Mesenchymal stem cell (in vitro differentiated cells and primary cell): ENCODE data around the gene SEC14L5.
A peak's percentile ranks its signal among the peaks of the same experiment; 100 is the strongest.

Source experiments
- DNase-seq: peaks from one replicate; pipeline ENCODE4 v3.0.0-alpha.2; 2013
- H2AFZ ChIP-seq: one replicate; pipeline ENCODE4 v1.6.1; 2013; ENCODE audit warnings: low read depth, mild to moderate bottlenecking, control low read depth, inconsistent platforms, low read length, moderate library complexity
- H2AK5ac ChIP-seq: 2 replicates; pipeline ENCODE4 v1.6.1; 2013; ENCODE audit warnings: low read length, moderate library complexity, mild to moderate bottlenecking, inconsistent platforms; ENCODE audit not compliant: severe bottlenecking
- H2BK120ac ChIP-seq: one replicate; pipeline ENCODE4 v1.6.1; 2013; ENCODE audit warnings: low read depth, mild to moderate bottlenecking, inconsistent platforms, low read length, moderate library complexity
- H2BK12ac ChIP-seq, 2 experiments: one replicate each; pipeline ENCODE4 v1.6.1; 2013; ENCODE audit warnings: inconsistent platforms in 2 of 2, low read length in 2 of 2, mild to moderate bottlenecking in 2 of 2, moderate library complexity in 2 of 2, control low read depth in 1 of 2
- H2BK15ac ChIP-seq: one replicate; pipeline ENCODE4 v1.6.1; 2013; ENCODE audit warnings: mild to moderate bottlenecking, low read depth, inconsistent platforms; ENCODE audit not compliant: poor library complexity, severe bottlenecking
- H2BK5ac ChIP-seq: 2 replicates; pipeline ENCODE4 v1.6.1; 2013; ENCODE audit warnings: low read depth, mild to moderate bottlenecking, low read length, control low read depth, inconsistent platforms; ENCODE audit not compliant: poor library complexity, severe bottlenecking
- H3K14ac ChIP-seq, 2 experiments: one replicate each; pipeline ENCODE4 v1.6.1; 2013; ENCODE audit warnings: inconsistent platforms in 2 of 2, low read length in 2 of 2, control low read depth in 1 of 2, mild to moderate bottlenecking in 1 of 2, moderate library complexity in 1 of 2
- H3K18ac ChIP-seq, 2 experiments: one replicate each; pipeline ENCODE4 v1.6.1; 2013; ENCODE audit warnings: inconsistent platforms in 2 of 2, low read length in 2 of 2, control low read depth in 1 of 2, low read depth in 1 of 2, mild to moderate bottlenecking in 1 of 2
- H3K23ac ChIP-seq, 2 experiments: one replicate each; pipeline ENCODE4 v1.6.1; 2013; ENCODE audit warnings: inconsistent platforms in 2 of 2, low read length in 2 of 2, mild to moderate bottlenecking in 2 of 2, moderate library complexity in 2 of 2, control low read depth in 1 of 2
- H3K27ac ChIP-seq: 2 replicates; pipeline ENCODE4 v1.5.1; 2013; ENCODE audit warnings: mild to moderate bottlenecking, moderate library complexity, low read length, control low read depth, inconsistent platforms; ENCODE audit not compliant: poor library complexity, severe bottlenecking
- H3K27me3 ChIP-seq, 2 experiments: 2 replicates each; pipeline versions ENCODE4 v1.6.1 to v1.7.0; 2013; ENCODE audit warnings: low read length in 2 of 2, mild to moderate bottlenecking in 2 of 2, moderate library complexity in 2 of 2, control low read depth in 1 of 2, inconsistent platforms in 1 of 2; ENCODE audit not compliant: control insufficient read depth in 1 of 2, insufficient read depth in 1 of 2
- H3K36me3 ChIP-seq, 2 experiments: 2 replicates each; pipeline versions ENCODE4 v1.6.1 to v1.7.0; 2013; ENCODE audit warnings: low read length in 2 of 2, control low read depth in 1 of 2, inconsistent platforms in 1 of 2, low read depth in 1 of 2, mild to moderate bottlenecking in 1 of 2; ENCODE audit not compliant: insufficient read depth in 2 of 2, control insufficient read depth in 1 of 2
- H3K4ac ChIP-seq, 2 experiments: one replicate each; pipeline ENCODE4 v1.6.1; 2013; ENCODE audit warnings: inconsistent platforms in 2 of 2, low read length in 2 of 2, mild to moderate bottlenecking in 2 of 2, moderate library complexity in 2 of 2, control low read depth in 1 of 2, low read depth in 1 of 2
- H3K4me1 ChIP-seq: 2 replicates; pipeline ENCODE4 v1.6.1; 2013; ENCODE audit warnings: low read depth, low read length, control low read depth; ENCODE audit not compliant: control insufficient read depth, insufficient read depth
- H3K4me2 ChIP-seq: 2 replicates; pipeline ENCODE4 v1.6.1; 2013; ENCODE audit warnings: low read length, mild to moderate bottlenecking, inconsistent platforms; ENCODE audit not compliant: poor library complexity, severe bottlenecking
- H3K4me3 ChIP-seq, 2 experiments: 2 replicates each; pipeline versions ENCODE4 v1.5.1 to v1.7.0; 2013; ENCODE audit warnings: low read length in 2 of 2, mild to moderate bottlenecking in 2 of 2, control low read depth in 1 of 2, low read depth in 1 of 2; ENCODE audit not compliant: insufficient read depth in 1 of 2
- H3K79me1 ChIP-seq: replicated peaks from 2 replicates; pipeline ENCODE4 v1.6.1; 2013; ENCODE audit warnings: mild to moderate bottlenecking, control low read depth, low read length, inconsistent platforms; ENCODE audit not compliant: poor library complexity, severe bottlenecking
- H3K9ac ChIP-seq: 2 replicates; pipeline ENCODE4 v1.7.0; 2013; ENCODE audit warnings: mild to moderate bottlenecking, low read length, moderate library complexity
- H3K9me3 ChIP-seq: 2 replicates; pipeline ENCODE4 v1.7.0; 2013; ENCODE audit warnings: mild to moderate bottlenecking, low read length; ENCODE audit not compliant: control insufficient read depth
- H4K8ac ChIP-seq: one replicate; pipeline ENCODE4 v1.6.1; 2013; ENCODE audit warnings: inconsistent platforms, mild to moderate bottlenecking, low read length, moderate library complexity
- H4K91ac ChIP-seq: one replicate; pipeline ENCODE4 v1.6.1; 2013; ENCODE audit warnings: mild to moderate bottlenecking, low read length, inconsistent platforms
- WGBS: methylation state at CpG from one replicate; pipeline ENCODE4 v1.1.7; 2013; ENCODE audit warnings: mixed read lengths; 5-methylcytosine and 5-hydroxymethylcytosine counted together

Gene SEC14L5

GRCh38 chr16:4990415-4990814 lies 32.3 kb downstream of the SEC14L5 start:
- WGBS, result 85% methylated on average over 4 of the region's 8 CpGs

GRCh38 chr16:4991754-4992153 lies 33.6 kb downstream of the SEC14L5 start:
- Histone ChIP-seq H3K18ac (no peak overlapping the region), H3K23ac (no peak overlapping the region), H2AK5ac (no peak overlapping the region), H3K4me2 (no peak overlapping the region), H3K4me3 (no peak overlapping the region), H3K4me1 (peaks cover 8% of the 10 kb centered on the region), H2BK120ac (no peak overlapping the region), H3K9me3 (no peaks in the 10 kb centered on the region), H3K36me3 (no peaks in the 10 kb centered on the region), H2BK5ac (no peak overlapping the region), H3K27me3 (peaks cover 22 to 25% of the 10 kb centered on the region in 2 experiments), H3K14ac (no peak overlapping the region), H3K4ac (no peak overlapping the region), H2BK12ac (no peak overlapping the region), H2BK15ac (no peak overlapping the region), H4K8ac (no peak overlapping the region), H4K91ac (no peak overlapping the region), H3K79me1 (no peaks in the 10 kb centered on the region), H3K9ac (no peak overlapping the region), H2AFZ (no peak overlapping the region), H3K27ac (no peak overlapping the region)
- WGBS, result 88% methylated on average over 14 of the region's 14 CpGs
- no peak for DNase-seq

More at GRCh38 chr16:4990415-4990814, 32.3 kb downstream of the SEC14L5 start:
- H3K27ac ChIP-seq, result no peak overlapping the region
- H4K91ac ChIP-seq, result no peak overlapping the region
- H3K23ac ChIP-seq, result no peak overlapping the region
- no peak overlapping the region for H3K4ac ChIP-seq
- H2BK5ac ChIP-seq, result no peak overlapping the region
- H3K18ac ChIP-seq, result no peak overlapping the region
- peaks cover 30 to 32% of the 10 kb centered on the region in 2 experiments for H3K27me3 ChIP-seq
- no peak overlapping the region for H2AK5ac ChIP-seq
- H2AFZ ChIP-seq, result no peak overlapping the region
- no peaks in the 10 kb centered on the region for H3K36me3 ChIP-seq
- peaks cover 8% of the 10 kb centered on the region for H3K4me1 ChIP-seq
- no peaks in the 10 kb centered on the region for H3K9me3 ChIP-seq
- no peak overlapping the region for H3K4me3 ChIP-seq
- DNase-seq, result no peak
- no peak overlapping the region for H2BK12ac ChIP-seq
- H3K14ac ChIP-seq, result no peak overlapping the region
- H3K9ac ChIP-seq, result no peak overlapping the region
- no peak overlapping the region for H2BK15ac ChIP-seq
- H3K79me1 ChIP-seq, result no peaks in the 10 kb centered on the region
- no peak overlapping the region for H4K8ac ChIP-seq
- no peak overlapping the region for H2BK120ac ChIP-seq
- no peak overlapping the region for H3K4me2 ChIP-seq

- no peak overlapping the region for H2BK120ac ChIP-seq
- H3K27me3 ChIP-seq, result peaks cover 0 to 3% of the 10 kb centered on the region in 2 experiments
- no peak overlapping the region for H3K4me3 ChIP-seq
- H3K4me2 ChIP-seq, result no peak overlapping the region
- H2BK15ac ChIP-seq, result no peak overlapping the region
- no peak overlapping the region for H2BK5ac ChIP-seq
- H2BK12ac ChIP-seq, result no peak overlapping the region
- no peaks in the 10 kb centered on the region for H3K4me1 ChIP-seq
- H3K18ac ChIP-seq, result no peak overlapping the region
- H3K14ac ChIP-seq, result no peak overlapping the region
- H3K4ac ChIP-seq, result no peak overlapping the region
- H3K79me1 ChIP-seq, result no peaks in the 10 kb centered on the region
- no peak for DNase-seq
- H4K91ac ChIP-seq, result no peak overlapping the region
- H3K23ac ChIP-seq, result no peak overlapping the region
- H3K9ac ChIP-seq, result no peak overlapping the region
- H3K9me3 ChIP-seq, result no peaks in the 10 kb centered on the region
- H2AK5ac ChIP-seq, result no peak overlapping the region
- H3K36me3 ChIP-seq, result no peaks in the 10 kb centered on the region
- H4K8ac ChIP-seq, result no peak overlapping the region
- no peak overlapping the region for H2AFZ ChIP-seq
- H3K27ac ChIP-seq, result no peak overlapping the region
- 82% methylated on average over 17 of the region's 18 CpGs for WGBS
Measured at GRCh38 chr16:4994719-4995434, 36.7 kb downstream of the SEC14L5 start.

- DNase-seq, result no peak
- Histone ChIP-seq H3K27ac (no peak overlapping the region), H3K4me1 (no peaks in the 10 kb centered on the region), H3K79me1 (no peaks in the 10 kb centered on the region), H4K91ac (no peak overlapping the region), H2BK120ac (no peak overlapping the region), H2AFZ (no peak overlapping the region), H3K9ac (no peak overlapping the region), H3K36me3 (no peaks in the 10 kb centered on the region), H3K4me2 (no peak overlapping the region), H3K4ac (no peak overlapping the region), H2AK5ac (no peak overlapping the region), H3K4me3 (no peak overlapping the region), H3K9me3 (no peaks in the 10 kb centered on the region), H2BK5ac (no peak overlapping the region), H2BK15ac (no peak overlapping the region), H3K18ac (no peak overlapping the region), H2BK12ac (no peak overlapping the region), H3K27me3 (peaks cover 11 to 14% of the 10 kb centered on the region in 2 experiments), H4K8ac (peak overlapping the region; percentile 23), H3K14ac (no peak overlapping the region), H3K23ac (no peak overlapping the region)
- WGBS, result 89% methylated on average over 19 of the region's 19 CpGs
Measured at GRCh38 chr16:5000573-5001001, 42.5 kb downstream of the SEC14L5 start.
